Stimulated activated CD8-positive, alpha-beta memory T cell treated with anti-CD3 and anti-CD28 coated beads, Interleukin-4, amount 100 ng/mL, for 4 hours (primary cell): ENCODE results near the gene PEX10.

Source experiments
- DNase-seq, 2 donors: peaks; one replicate each; pipeline ENCODE4 v3.0.0-alpha.2; 2020; ENCODE audit warnings: low read depth in 2 of 2, low spot score in 1 of 2

Gene PEX10

DNA sequence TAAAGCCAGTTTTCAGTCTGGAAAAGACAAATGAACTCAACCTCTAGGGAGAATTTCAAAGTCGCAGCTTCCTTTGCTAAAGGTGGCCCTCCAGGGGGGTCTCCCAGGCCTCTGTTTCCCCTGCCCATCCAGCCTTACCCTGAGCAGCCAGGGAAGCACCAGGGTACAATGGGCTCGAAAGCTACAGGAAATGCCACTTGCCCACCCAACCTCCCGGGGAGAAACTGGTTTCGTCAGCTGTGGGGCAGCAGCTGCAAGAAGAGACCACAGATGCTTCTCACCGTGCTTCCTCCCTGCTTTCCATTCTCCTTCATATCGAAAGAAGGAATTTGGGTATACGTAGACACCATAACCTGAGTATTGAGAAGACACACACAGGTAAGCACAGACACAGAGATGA lies 22.7 kb downstream of the PEX10 start:
- DNase-seq = no peak

GRCh38 chr1:2388004-2388913 lies 24.1 kb downstream of the PEX10 start:
- no peak for DNase-seq

- no peak for DNase-seq
These were observed 25.4 kb downstream of the PEX10 start for GRCh38 chr1:2386636-2387611.

DNA sequence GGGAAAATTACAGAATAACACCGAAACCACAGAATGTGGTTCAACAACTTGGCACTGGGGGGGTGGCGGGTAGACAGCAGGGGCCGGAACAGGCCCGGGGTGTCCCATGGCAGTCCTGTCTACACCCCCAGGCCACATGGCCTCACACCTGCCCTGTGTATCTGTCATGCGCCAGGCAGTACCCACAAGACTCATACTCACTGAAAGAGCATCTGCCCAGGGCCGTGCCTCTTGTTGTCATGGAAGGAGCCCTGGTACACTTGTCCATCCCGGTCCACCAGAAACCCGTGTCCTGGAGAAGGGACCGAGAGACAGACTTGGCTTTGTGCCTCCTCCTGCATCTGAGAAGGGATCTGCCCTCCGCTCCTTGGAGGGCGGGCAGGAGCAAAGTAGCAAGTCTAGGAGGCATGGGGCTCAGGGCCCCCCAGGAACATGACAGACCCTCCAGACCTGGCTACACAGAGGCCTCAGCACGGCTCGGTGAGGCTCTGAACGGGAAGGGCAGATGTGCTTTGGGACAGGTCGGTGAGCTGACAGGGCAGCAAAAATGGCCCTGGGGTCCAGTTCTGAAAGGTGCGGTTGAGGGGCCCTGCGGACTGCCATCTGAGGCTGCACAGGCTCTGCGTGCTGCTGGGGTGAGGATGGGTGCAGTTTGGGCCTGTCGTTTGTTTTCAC lies 26.6 kb downstream of the PEX10 start:
- DNase-seq = no peak

GRCh38 chr1:2384941-2385481 lies 27.4 kb downstream of the PEX10 start:
- no peak for DNase-seq

DNA sequence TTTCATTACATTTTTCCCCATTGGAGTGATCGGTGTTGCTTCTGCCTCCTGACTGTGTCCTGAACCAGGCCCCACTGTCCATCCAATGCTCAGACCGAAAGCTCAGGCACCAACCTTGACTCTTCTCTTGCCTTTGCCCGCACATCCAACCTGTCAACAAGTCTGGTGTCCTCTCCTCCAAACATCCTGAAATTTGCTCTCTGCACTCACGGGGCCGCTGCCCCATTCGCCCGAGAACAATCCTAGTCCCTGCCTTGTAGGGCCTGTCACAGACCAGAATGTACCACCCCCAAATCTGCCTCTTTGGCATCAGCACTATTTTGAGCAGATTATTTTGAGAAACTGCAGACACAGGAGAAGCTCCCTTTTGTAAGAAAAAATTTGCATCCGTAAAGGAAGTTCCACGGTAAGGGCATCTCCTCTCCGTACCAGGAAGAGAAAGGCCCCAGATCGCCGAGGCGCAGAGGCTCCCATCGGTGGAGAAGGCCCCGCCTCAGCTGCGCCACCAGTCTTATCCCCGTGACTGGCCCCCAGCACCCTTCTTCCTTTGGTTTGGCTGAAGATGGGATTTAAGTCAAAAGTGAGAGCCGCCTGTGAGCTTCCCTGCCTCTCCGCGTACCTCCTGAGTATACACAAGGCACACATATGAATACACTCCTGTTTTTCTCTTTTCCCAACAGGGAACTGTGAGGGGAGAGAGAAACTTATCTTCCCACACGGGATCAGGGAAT lies 28.1 kb downstream of the PEX10 start:
- no peak for DNase-seq

- DNase-seq = no peak
These were observed 28.8 kb downstream of the PEX10 start for GRCh38 chr1:2383576-2383975.

DNA sequence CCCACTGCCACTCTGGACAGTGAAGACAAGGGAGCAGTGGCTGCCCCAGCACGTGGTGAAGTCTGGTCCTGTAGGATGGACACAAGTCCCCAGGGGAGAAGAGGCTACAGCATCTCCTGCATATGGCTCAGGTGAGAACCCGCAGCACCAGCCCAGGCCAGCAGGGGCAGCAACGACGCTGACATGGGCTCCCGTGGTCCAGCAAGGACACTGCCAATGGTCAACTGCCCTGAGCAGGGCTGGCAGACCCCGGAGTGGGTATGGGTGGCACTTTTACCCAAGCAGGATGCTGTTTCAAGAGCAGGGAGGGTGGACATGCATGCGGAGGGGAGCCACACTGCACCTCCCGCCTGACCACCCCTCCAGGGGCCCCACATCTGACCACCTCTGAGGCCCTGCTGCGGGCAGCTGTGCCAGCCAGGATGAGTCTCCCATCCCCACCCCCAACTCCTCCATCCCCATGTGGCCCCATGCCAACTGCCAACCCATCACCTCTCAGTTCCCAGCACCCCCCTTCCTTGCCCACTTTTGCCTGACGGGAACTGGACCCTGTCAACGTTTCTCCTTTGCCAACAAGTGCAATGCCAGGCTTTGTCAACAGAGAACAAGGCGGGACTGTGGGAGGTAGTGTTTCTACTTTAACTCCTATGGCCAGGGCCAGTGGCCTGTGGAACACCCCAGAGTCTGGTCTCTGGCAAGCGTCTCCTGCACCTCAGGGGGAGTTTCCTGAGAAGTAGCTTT lies 29.6 kb downstream of the PEX10 start:
- no peak for DNase-seq

GRCh38 chr1:2381741-2382620 lies 30.4 kb downstream of the PEX10 start:
- DNase-seq = peak; percentile 34 to 48

- DNase-seq = no peak
These were observed 31.4 kb downstream of the PEX10 start for GRCh38 chr1:2380816-2381591.

DNA sequence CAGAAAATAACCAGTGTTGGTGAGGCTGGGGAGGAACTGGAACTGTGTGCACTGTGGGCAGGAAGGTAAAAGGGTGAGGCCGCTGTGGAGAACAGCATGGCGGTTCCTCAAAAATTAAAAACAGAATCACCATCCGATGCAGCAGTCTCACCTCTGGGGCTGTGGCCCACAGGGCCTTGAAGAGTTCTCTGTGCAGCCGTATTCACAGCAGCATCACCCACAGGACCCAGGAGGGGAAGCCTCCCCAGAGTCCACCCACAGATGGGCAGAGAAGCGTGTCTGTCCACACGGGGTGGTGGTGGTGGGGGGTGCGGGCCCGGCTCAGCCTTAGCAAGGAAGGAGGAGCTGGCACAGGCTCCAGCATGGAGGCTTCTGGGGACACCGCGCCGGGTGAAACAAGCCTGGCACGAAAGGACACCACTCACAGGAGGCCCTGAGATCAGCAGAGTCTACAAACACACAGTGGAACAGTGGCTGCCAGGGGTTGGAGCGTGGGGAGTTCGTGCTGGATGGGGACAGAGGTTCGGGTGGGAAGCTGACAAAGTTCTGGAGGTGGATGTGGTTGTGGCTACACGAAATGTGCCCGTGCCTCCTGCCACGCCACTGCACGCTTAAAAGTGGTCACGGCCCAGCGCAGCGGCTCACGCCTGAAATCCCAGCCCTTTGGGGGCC lies 32.5 kb downstream of the PEX10 start:
- DNase-seq = no peak

DNA sequence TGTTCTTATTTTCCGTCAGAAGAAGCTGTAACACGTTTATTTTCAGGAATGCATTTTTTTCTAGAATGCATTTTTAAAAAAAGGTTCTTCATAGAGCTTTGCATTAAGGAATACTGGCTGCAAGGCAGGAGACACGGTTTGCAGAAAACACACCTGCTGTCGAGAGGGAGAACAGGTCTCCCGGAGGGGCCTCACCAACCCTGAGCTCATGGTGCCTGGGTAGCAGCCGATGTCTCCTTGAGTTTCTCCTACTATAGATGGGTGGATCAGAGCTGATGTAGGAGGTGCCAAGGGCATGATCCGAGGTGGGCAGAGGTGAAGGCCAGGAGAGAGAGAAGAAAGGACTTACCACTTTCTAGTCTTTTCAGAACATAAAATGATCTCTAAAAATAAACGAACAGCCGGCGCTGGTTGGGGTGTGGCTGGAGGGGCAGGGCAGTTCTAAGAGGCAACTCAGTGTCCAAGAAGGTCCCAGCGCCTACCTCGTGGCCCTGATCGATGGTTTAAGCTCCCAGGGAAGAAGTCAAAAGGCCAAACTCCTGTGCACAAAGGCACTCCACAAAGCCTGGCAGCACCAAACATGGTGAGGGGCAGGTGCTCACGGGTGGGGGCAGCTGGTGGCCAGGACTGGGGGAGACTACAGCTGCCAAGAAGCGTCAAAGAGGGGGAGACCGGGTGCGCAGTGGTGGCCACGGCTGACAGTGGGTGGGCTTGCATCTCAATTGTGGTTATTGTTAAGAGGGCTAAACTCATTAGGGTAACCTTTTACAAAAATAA lies 33.2 kb downstream of the PEX10 start:
- DNase-seq = no peak

DNA sequence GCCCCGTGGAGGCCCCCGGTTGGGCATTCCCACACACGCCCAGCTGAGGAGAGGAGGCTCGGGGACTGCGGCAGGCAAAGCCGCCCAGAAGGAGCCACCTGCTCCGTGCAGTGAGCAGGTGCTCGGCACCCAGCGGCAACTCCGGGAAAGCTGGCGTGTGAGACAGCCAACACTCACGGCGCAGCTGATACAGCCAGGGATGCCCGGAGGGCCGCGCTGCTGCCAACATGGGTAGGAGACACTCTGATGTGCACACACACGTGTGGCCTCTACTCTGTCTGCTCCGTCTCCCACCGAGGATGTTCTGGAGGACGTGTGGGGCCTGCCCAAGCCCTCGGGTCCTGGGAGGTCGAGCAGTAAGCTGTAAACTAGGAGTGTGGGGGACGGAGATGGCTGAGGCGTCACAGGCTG lies 33.9 kb downstream of the PEX10 start:
- DNase-seq = no peak

- DNase-seq = no peak
These were observed 34.5 kb downstream of the PEX10 start for GRCh38 chr1:2377751-2378440.

DNA sequence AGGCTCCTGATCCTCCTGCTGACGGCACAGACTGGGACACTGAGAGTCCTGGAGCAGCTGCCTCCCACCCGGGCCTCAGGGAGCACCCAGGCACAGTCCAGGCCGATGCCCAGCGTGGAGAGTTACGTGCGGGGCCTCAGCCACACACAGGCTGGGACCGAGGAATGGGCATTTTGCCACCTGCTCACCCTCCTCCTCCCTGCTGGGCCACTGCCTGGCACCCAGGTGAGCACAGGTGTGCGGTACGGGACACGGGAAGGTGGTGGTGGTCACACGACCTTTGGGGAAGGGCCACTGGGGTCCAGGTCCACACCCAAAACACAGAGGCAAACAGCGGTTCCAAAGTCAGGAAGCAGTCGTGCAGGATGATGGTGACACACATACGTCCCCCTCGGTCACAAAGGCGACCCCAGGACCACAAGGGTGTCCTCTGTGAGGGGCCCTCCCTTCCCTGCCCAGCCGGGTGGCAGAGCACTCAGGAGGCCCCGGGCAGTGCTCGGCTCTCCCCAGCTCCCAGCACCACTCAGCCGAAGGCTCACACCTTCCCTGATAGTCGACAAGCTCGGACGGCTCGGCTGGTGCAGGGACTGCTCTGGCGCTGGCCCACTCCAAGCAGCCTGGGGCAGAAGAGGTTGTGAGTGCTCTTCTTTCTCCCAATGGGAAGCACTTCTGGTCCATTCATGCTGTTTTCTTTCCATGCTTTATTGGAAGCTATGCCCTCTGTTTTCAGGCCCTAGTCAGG lies 35.3 kb downstream of the PEX10 start:
- no peak for DNase-seq
